ENCODE data around the gene ERC2. TPM values are rescaled to one million over a fixed set of nuclear protein-coding genes. Genes with fewer than 3 reads are reported as not detected.

The ERC2 gene
- total RNA-seq, 3 donors from 2014 or later (not counting 1 experiment from before 2014, with no cell fraction given), result not detected

- Histone ChIP-seq H3K27me3 (ENCODE audit: control insufficient read depth, insufficient read depth, low read length) (peaks cover 22% of the 10 kb centered on the region), H3K9me3 (ENCODE audit: control insufficient read depth, insufficient read depth, low read length) (no peaks in the 10 kb centered on the region), H3K4me3 (ENCODE audit: low read length) (no peak overlapping the region), H3K36me3 (ENCODE audit: control insufficient read depth, insufficient read depth, low read length) (no peaks in the 10 kb centered on the region), H3K27ac (ENCODE audit: low read length) (no peak overlapping the region), H3K4me1 (ENCODE audit: control insufficient read depth, insufficient read depth, low read length) (no peaks in the 10 kb centered on the region)
- Mint-ChIP-seq H3K4me1 (peaks cover 0 to 4% of the 10 kb centered on the region in 2 donors), H3K4me3 (no peak overlapping the region), H3K27ac (no peak overlapping the region), H3K27me3 (ENCODE audit: low read depth in 2 of 2) (peaks cover 43 to 54% of the 10 kb centered on the region in 2 donors), H3K36me3 (no peaks in the 10 kb centered on the region), H3K9me3 (no peaks in the 10 kb centered on the region)
- WGBS (ENCODE audit: insufficient coverage), result 5% methylated on average over 42 of the region's 42 CpGs
- DNase-seq, result no peak
- no peak for TF ChIP-seq CTCF (IDR thresholded peaks at IDR 0.05)
- intact Hi-C loops (cut with micrococcal nuclease), result no loop called here
- ATAC-seq, result no peak
Observed at GRCh38 chr3:55480911-55481743, 987.1 kb downstream of the ERC2 start.

- no peak for DNase-seq
- TF ChIP-seq CTCF (IDR thresholded peaks at IDR 0.05), result no peak
Observed at GRCh38 chr3:55477306-55478303, 990.7 kb downstream of the ERC2 start.

GRCh38 chr3:55476515-55476914 lies 991.8 kb downstream of the ERC2 start:
- H3K27ac ChIP-seq (ENCODE audit: low read length), result no peak overlapping the region
- no peak overlapping the region for H3K27ac Mint-ChIP-seq
- intact Hi-C loops (cut with micrococcal nuclease), result no loop called here
- ATAC-seq, result no peak
- H3K4me1 ChIP-seq (ENCODE audit: control insufficient read depth, insufficient read depth, low read length), result no peaks in the 10 kb centered on the region
- H3K4me3 Mint-ChIP-seq, result no peak overlapping the region
- no peaks in the 10 kb centered on the region for H3K9me3 ChIP-seq (ENCODE audit: control insufficient read depth, insufficient read depth, low read length)
- H3K4me1 Mint-ChIP-seq, result no peaks in the 10 kb centered on the region
- peaks cover 2% of the 10 kb centered on the region for H3K27me3 ChIP-seq (ENCODE audit: control insufficient read depth, insufficient read depth, low read length)
- 82% methylated on average over 2 of the region's 3 CpGs for WGBS (ENCODE audit: insufficient coverage)
- H3K27me3 Mint-ChIP-seq (ENCODE audit: low read depth in 2 of 2), result peaks cover 20 to 27% of the 10 kb centered on the region in 2 donors
- TF ChIP-seq CTCF (IDR thresholded peaks at IDR 0.05), result no peak
- H3K9me3 Mint-ChIP-seq, result no peaks in the 10 kb centered on the region
- no peak for DNase-seq
- H3K36me3 ChIP-seq (ENCODE audit: control insufficient read depth, insufficient read depth, low read length), result no peaks in the 10 kb centered on the region
- H3K36me3 Mint-ChIP-seq, result no peaks in the 10 kb centered on the region
- H3K4me3 ChIP-seq (ENCODE audit: low read length), result no peak overlapping the region

More at GRCh38 chr3:55477306-55478303, 990.7 kb downstream of the ERC2 start:
- Histone ChIP-seq H3K4me1 (ENCODE audit: control insufficient read depth, insufficient read depth, low read length) (no peaks in the 10 kb centered on the region), H3K9me3 (ENCODE audit: control insufficient read depth, insufficient read depth, low read length) (no peaks in the 10 kb centered on the region), H3K4me3 (ENCODE audit: low read length) (no peak overlapping the region), H3K27me3 (ENCODE audit: control insufficient read depth, insufficient read depth, low read length) (peaks cover 5% of the 10 kb centered on the region), H3K27ac (ENCODE audit: low read length) (no peak overlapping the region), H3K36me3 (ENCODE audit: control insufficient read depth, insufficient read depth, low read length) (no peaks in the 10 kb centered on the region)
- H3K36me3 Mint-ChIP-seq, result no peaks in the 10 kb centered on the region
- no peaks in the 10 kb centered on the region for H3K9me3 Mint-ChIP-seq
- no peak overlapping the region for H3K27ac Mint-ChIP-seq
- H3K27me3 Mint-ChIP-seq (ENCODE audit: low read depth in 2 of 2), result peaks cover 20 to 28% of the 10 kb centered on the region in 2 donors
- no peak overlapping the region for H3K4me3 Mint-ChIP-seq
- intact Hi-C loops (cut with micrococcal nuclease), result no loop called here
- no peak for ATAC-seq
- H3K4me1 Mint-ChIP-seq, result no peaks in the 10 kb centered on the region
- WGBS (ENCODE audit: insufficient coverage), result 43% methylated on average over 6 of the region's 9 CpGs

Data from natural killer cell (primary cell).